COLO668 (cell line): ENCODE results near the gene PXDN.

ENCODE experiments used
- DNase-seq: peaks from one replicate; lab custom pipeline; 2025; ENCODE audit not compliant: unreplicated experiment; lab: John Stamatoyannopoulos, UW

Gene PXDN

DNA sequence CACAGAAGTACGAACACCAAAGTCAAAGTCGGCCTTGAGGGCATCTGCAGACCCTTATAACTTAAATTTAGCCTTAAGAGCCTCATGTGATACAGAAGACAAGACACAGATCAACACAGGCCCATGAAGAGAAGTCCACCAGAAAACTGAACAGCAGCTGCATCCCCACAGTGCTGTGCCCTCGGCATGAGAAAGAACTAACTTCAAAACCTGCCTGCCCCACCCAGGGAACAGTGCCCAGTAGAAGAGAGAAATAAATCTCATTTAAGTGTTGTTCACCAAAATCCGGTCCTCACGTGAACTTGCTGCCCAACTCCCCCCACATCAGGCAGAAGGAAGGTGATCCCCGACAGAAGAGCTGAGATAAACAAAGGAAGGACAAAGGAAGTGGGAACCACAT, 73.7 kb downstream of the PXDN start:
- no peak for DNase-seq

DNA sequence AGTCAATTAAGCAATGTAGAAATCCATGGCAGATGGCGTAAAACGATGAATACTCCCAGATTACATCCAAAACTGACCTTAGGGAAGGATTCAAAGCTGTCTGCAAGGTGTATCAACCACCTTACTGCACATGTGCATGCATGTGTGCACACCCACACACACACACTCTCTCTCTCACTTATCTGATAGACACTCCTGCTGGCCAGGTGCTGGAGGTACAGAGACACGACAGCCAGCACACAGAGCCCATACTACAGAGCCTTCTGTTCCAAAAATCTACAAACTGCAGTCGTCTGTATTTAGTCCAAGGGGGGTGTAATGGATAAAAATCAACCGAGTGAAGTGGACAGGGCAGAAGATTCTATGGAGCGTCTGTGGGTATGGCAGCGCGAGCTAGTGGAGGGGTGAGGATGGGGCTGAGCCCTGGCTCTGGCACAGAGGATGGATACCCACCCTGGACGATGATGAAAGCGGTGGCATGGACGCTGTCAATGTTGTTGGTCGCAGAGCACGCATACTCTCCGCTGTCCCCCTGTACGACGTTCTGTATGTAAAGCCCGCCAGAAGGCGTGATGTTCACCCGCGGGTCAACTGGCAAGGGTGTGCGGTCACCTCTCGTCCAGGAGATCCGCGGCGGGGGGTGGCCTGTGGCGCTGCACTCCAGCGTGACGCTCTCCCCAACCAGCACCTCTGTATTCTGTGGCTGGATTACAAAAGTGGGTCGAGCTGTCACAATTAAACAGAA, 78.4 kb downstream of the PXDN start:
- no peak for DNase-seq

DNA sequence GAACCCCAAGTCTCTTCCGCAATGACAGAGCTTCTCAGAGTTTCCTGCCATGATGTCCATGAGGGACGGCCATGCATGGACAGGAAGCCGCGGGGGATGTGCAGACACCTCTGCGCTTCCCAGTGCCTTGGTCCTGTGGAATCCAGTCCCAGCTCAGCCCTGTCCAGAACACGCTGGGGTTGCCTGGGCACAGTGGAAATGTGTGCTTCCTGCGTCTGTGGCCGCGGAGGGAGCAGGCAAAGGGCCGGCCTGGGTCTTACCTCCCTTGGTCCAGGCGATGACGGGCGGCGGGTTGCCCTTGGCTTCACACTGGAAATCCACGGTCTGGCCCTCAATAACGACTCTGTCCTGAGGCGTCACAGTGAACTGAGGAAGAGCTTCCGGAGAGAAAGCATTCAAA, 79.6 kb downstream of the PXDN start:
- DNase-seq: no peak

DNA sequence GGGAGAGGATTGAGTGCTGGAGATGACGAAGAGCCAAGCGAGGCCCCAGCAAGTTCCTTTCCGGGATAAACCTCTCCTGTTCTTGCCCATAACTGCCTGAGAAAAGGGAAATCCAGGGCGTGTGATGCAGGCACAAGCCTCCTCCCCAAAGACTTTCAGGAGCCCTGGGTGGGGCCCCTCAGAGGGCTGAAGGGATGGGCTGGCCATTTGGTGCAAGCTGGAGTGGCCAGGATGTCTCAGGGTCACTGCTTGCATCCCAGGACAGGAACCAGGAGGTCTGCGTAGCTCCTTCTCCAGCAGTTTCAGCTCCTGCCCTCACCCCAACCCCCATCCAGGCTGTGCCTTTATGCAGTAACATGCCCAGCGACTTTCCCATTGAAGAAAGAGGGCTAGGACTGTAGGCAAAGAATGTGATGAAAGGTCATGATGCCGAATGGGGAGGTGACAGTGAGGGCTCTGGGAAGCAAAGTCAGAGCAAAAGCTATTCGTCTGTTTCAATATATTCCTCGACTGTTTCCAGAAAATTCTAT, 80.2 kb downstream of the PXDN start:
- no peak for DNase-seq

DNA sequence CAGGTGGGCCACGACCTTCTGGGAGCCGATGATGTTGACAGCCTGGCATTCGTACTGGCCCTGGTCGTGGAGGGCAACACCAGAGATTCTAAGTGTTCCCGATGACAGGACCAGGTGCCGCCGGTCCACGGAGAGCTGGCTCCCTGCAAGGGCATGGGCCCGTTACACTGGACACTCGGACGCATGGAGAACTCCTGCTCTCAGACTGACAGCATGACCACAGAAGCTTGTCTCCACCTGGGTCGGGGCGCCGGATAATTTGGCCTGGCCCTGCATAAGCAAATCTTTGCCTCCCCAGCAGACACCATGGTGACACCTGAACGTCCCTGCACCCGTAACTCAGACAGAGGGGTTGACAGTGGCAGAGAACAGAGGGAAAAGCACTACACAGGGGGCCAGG, 80.7 kb downstream of the PXDN start:
- DNase-seq: no peak

DNA sequence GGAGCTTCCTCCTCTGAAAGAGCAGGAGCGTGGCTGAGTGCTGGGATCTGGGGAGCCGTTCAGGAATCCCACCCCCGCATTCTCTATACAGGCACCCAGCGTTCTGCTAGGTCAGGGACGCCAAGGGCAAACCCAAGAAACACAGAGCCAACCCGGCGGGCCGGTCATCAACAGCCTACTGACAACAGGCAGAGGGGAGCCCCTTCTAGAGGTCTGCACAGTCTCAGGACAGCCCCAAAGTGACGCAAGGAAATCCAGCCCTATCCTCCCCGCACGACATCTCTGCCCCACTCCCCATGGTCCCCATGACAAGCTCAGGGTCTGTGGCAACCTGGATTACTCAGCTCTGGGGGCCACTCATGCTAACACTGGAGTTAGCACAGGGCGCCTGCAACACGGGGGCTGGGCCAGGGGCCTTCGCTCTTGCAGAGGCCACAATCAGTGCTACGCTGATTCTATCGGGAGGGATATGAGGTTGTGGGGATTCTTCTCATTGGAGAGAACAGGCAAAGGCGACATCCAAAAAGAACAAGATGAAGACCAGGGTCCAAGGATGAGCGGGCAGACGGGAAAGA, 81.6 kb downstream of the PXDN start:
- DNase-seq: no peak

DNA sequence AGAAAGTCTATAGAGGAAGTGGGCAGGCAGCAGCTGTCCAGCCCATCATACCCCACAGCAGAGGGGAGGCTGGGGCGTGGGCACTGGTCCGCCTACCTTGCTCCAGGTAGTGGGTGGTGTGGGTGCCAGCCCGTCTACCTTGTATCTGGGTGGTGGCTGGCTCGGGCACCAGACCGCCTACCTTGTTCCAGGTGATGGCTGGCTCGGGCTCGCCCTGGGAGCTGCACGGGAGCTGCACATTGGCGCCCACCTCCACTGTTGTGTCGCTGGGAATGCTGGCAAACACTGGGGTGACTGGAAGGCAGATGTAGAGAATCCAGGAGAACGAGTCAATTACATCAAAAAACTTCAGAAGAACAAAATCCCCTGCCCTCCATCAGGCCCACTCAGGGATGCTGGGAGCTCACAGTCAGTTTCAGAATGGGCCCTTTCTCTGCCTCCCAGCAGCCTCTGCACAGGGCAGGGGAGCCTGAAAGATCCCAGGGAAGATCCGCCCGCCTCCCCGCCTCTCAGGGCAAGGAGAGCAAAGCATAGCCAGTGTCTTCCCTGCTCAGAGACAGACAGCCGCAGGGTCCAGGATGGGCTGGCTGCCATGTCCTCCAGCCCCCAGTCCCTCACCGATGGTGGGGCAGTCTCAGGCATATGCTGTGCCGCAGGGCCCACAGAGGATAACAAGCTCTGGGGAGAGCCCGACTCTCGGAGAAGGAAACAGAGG, 82.3 kb downstream of the PXDN start:
- no peak for DNase-seq

DNA sequence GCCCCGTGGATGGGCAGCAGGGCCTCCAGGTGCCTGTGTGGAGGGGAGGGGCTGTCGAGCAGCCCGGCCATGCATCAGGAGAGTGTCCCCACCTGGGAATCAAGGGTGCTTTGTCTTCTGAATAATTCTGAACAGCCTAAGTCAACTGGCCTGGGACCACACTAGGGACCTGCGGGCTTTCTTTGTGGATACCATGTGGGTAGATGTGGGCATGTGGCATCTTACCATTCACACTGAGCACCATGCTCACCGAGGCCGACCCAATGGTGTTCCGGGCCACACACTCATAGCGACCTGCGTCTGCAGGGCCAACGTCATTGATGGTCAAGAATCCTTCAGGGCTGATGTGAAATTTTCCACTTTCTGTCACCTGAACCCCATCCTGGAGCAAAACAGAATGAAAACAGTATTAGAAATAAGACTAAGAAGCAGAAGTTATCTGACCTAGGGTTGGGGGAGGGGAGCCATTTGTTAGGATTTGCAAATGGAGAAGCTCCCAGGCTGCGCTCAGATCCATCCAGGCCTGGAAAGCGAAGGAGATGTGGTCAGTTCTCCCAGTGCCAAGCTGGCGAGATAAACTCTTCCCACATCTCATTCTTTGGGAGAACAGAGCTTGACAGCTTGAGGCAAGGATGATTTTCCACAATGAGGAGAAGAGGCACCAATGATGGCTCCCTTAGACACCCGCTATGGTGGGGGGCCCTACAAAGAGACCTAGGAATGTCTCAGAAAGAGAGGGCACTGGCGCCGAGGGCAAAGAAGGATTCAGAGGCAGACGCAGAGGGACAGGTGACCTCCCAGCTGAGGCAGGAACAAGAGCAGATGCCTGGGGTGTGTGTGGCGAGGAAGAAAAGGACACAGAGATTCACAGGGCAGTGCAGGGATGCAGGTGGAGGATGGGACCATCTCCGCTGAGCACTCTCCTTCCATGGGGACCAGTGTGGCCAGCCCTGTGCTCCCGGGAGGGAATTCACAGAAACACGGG, 83.4 kb downstream of the PXDN start:
- DNase-seq: no peak

DNA sequence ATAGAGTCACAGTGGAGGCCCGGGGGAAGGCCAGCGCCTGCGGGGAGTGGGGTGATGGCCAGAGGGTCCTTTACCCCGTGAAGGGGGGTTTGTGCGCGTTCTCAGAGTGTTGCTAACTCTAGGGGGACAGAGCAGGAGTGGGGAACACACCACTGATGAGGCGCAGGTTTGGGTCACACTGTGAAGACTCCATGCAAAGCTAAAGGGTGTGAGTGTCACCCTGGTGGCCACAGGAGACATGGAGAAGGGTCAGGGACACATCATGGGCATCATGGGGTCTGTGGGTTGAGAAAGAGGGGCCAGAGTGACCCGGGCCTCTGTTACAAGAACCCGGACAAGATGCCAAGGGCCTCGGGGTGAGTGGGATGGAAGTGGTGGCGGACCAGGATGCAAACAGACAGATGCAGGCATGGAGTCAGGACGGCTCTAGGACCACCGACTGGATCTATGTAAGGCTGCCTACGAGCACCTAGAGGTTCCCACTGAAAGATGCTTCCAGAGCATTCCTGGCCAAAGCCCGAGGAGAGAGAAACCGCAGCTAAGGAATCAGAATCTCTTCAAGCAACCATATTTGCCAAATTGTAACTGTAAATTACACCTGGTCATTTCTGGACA, 84.3 kb downstream of the PXDN start:
- DNase-seq: no peak

DNA sequence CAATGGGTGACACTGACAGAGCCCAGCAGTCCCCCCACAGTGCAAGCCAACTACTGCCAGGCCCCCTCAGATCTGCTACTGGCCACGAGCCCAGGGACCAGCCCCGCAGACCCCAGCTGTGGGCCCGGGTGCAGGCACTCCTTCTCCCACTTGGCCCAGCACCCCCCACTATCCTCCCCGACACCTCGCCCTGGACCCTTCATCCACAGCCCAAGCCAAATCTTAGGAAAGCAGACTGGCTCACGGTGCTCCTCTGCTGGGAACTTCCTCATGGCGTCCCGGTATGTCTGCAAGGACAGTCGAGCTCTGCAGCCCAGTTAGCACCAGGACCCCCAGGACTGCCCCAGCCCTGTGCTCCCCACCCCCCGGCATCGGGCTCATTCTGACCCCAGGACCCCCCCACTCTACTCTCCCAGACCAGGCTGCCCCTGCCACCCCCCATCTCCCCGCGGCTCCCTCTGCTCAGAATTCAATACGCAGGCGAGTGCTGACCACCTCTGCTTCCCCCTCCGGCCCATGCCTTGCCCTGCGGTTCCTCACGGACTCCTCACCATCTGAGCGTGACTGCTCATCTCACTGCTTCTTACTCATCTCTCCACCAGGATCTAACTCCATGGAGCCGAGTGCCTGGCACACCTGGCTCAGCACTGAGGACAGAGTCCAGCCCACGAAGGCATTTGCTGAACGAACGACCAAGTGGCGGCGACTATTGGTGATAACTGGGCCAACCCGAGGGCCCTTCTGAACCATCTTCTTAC, 85.7 kb downstream of the PXDN start:
- no peak for DNase-seq

DNA sequence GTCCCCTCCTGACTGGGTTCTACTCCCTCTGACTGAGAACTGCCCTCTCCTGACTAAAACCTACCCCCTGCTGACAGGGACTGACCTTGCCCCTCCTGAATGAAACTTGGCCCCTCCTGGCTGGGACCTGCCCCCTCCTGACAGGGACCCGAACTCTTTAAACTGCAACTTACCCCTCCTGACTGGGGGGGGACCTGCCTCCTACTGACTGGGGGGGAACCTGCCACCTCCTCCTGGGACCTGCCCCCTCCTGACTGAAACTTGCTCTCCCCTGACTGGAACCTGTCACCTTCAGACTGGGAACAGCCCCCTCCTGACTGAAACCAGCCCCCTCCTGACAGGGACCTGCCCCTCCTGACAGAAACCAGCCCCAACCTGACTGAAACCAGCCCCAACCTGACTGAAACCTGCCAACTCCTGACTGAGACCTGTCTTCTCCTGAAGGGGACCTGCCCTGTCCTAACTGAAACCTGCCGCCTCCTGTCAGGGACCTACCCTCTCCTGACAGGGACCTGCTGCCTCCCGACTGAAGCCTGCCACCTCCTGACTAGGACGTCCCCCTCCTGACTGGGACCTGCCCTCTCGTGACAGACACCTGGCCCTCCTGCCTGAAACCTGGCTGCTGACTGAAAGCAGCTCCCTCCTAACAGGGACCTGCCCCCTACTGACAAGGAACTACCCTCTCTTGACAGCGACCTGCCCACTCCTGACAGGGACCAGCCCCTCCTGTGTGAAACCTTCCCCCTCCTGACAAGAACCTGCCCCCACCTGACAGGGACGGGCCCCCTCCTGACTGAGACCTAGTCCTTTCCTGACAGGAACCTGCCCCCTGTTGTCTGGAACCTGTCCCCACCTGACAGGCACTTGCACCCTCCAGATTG, 87.1 kb downstream of the PXDN start:
- no peak for DNase-seq

DNA sequence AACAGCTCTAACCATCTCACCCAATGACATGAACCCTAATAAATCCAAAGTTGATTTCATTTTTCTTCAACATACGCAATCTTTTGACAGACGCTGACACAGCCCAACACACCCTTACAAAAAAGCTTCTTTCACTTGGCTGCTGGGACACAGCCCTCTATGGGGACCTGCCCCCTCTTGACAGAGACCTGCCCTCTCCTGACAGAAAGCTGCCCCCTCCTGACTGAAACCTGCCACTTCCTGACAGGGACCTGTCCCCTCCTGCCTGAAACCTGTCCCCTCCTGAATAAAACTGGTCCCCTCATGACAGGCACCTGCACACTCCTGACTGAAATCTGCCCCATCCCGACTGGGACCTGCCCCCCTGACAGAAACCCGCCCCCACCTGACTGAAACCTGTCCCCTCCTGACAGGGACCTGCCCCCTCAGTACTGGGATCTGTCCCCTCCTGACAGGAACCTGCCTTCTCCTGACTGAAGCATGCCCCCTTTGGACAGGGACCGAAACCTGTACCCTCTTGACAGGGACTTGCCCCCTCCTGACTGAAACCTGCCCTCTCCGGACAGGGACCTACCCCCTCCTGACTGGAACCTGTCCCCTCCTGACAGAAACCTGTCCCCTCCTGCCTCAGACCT, 87.9 kb downstream of the PXDN start:
- no peak for DNase-seq

DNA sequence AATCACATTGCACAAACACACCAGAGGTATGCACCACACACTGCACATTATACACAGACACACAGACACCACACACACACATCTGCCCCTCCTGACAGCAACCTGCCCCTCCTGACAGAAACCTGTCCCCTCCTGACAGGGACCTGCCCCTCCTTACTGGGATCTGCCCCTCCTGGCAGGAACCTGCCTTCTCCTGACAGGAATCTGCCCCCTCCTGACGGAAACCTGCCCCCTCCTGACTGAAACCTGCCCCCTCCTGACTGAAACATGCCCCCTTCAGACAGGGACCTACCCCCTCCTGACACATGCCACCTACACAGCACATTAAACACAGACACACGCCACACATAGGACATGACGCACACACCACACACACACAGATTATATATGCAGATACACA, 88.9 kb downstream of the PXDN start:
- no peak for DNase-seq

DNA sequence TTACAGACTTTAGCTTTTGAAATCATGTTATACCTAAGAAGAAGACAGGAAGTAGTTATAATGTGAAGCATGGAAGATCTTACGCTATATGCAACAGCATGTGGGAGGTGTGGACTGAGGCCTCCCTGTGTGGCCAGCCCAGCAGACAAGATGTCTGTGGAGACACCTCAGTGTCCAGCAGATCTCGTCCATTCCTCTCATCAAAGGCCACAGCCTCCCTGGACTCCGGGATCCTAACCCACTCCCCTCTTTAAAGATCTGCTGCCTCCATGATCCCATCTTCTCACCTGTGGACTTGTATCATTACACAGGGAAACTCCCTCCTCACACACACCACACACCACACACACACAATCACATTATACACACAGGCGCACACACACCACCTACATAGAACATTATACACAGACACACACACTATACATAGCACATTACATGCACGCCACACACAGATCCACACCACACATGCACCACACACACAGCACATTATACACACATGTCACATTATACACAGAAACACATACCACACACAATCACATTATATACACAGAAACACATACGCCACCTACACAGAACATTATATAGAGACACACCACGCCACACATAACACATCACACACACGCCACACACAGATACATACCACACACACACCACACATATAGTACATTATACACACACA, 89.5 kb downstream of the PXDN start:
- DNase-seq: no peak

DNA sequence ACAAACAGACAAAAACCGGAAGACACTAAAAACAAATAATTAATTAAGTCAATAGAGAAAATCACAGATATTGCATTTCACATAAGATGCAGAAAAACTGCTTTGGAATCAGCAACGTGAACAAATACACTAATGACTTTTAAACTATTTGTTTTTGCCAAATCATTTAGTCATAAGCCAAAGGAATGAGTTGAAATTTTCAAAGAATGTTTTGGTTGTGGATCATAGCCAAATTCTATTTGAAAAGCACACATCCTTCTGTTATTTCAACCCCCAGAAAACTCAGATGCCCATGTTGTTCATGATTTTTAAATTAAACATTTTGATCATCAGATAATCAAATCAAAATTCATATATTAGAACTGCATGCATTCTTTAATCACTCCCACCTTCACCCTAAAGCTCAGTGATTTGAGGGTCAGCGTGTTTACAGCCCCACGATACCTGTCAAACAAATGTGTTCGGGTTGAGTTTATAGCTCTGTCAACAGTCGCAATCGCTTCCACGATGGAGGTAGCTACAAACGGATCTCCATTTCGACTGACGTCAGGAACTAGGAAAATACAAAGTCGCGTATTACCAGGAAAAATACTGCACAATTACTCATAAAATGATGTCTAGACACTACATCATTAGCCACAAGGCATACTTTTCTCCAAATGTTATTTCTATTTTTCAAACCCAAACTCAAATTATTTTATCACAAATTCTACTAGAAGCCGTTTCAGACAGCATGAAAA, 90.2 kb downstream of the PXDN start:
- DNase-seq: no peak

DNA sequence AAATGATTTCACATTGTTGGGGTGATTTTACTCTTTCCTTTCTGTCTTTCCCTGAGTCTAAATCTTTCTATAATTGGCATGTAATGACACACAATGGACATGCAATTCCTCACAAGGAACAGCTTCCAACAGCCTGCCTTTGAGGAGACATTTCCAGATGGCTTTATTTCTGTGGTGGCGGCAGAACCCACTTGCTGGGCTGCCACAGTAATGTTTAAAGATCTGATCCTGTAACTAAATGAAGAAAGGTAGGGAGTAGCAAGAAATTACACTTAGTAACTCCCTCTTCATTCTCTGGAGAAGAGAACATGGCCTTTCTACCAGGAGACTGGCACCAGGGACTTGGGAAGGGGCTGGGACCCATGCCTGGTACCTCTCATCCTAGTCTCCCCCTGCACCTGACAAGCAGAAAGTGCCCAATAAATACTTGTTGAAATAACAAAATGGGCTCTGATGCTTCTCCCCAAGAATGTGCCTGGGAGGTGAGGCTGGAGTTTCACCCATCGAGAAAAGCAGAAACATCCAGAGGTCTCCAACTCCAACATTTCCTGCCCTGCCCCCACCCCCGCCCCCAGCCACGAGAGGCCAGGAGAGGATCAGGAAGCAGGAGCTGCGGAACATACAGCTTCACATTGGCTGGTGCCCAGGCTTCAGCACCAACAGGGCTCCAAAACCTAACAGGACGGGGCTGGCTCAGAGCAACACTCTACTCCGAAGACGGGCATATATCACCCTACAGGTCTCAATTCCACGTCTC, 92.1 kb downstream of the PXDN start:
- no peak for DNase-seq
